Erythroblast (primary cell): ENCODE measurements around the gene SLC38A8.

Source experiments
- DNase-seq, 2 experiments: peaks; one replicate each; lab custom pipeline; 2025; lab: John Stamatoyannopoulos, UW
- GATA1 ChIP-seq: IDR thresholded peaks from 2 replicates; pipeline ENCODE4 v1.6.1; 2011; ENCODE audit warnings: low read depth, mild to moderate bottlenecking, control low read depth, low read length, moderate library complexity
- POLR2A ChIP-seq: IDR thresholded peaks from 2 replicates; pipeline ENCODE4 v1.6.1; 2011; ENCODE audit warnings: mild to moderate bottlenecking, low read length

The SLC38A8 gene

DNA sequence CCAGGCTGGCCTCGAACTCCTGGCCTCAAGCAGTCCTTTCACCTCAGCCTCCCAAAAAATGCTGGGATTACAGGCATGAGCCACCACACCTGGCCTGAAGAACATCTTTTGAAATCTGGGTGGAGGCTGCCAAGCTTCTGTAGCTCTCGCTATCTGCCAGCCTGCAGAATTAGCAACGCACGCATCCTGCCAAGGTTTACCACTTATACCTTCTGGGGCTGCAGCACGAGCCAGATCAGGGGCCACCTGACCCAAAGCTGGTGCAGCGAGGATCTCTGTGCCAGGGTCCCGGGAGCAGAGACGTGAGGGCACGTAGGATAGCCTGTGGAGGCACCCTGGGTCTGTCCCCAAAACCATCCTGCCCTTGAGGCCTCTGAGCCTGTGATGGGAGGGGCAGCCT is 22.2 kb downstream of the SLC38A8 start:
- no peak for DNase-seq
- TF ChIP-seq POLR2A (no peak), GATA1 (no peak)

DNA sequence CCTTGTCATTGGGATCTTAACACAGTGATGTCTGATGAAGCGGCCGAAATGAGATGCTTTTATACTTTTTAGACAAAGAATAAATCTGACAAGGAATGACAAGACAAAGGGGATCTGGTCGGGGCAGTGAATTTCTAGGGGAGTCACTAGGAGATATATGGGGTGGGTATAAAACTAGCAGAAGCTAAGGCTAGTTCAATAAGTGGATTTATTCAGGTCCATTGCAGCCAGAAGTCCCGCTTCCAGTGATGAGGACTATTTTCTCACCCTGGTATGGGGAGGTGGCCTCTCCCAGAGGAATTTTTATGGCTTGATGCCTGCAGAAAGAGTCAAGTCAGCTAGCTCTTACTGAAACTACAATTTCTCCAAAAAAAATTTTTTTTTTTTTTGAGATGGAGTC is 23.9 kb downstream of the SLC38A8 start:
- no peak for DNase-seq

DNA sequence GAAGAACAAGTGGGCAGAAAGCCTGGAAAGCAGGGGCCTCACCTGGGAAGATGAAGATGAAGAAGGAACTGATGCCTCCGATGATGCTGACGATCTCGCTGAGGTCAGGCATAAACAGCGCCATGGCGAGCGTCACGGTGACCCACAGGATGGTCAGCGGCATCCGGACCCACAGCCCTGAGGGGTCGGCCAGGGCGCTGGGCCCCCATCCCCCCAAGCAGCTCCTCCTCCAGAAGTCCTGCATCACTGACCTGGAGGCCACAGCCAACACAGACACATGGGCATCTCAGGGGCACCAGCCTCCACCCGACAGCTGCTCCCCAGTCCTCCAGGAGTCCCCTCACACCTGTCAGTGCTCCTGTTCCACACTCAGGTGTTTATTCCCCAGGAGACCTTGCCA is 26.1 kb downstream of the SLC38A8 start:
- DNase-seq = no peak
- TF ChIP-seq GATA1 (no peak), POLR2A (no peak)

More for the DNA sequence above, 23.9 kb downstream of the SLC38A8 start:
- TF ChIP-seq GATA1 = no peak
- no peak for TF ChIP-seq POLR2A

DNA sequence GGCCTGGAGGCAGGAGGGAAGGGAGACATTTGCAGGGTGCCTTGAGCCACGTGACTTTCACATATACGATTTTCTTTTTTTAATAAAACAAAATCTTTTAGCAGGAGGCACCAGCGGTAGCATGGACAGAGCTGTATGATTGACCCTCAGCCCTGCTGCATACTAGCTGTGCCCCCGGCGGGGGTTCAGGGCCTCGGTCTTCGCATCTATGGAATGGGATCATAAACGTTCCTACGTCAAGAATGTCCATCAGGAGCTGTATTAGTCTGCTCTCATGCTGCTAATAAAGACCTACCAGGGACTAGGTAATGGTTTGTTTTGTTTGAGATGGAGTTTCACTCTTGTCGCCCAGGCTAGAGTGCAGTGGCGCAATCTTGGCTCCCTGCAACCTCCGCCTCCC is 27.2 kb downstream of the SLC38A8 start:
- no peak for DNase-seq

DNA sequence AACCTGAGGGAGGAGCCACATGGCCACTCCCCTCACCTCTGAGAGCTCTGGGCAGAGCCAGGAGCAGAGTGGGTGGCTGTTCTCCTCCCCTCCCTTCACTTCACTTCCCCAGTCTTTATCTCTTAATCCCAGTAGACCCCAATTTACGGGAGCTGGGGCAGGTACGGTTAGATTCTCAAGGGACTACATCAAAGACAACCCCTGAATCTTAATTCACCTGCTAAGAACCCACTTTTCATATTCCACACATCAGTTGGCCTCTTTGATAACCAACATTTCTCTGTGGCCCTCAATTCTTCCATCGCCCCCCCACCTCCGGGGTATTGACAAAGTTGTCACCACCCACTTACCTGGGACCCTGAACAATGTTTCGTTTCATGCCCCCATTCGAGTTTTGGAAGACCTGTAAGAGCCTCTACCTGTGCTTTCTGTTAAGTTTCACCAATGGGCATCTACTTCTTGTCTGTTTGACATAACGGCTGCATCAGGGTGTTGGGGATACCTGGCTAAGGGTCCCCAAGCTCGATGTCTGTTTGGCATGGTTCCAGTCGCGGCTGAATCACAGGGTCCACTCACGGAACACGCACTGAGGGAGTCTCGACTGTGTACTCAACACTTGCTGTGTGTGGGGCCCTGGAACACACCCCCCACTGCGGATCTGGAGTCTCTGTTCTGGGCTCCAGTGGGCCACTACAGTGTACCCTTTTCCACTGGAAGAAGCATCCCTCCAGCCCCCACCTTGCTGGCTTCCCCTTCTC is 27.8 kb downstream of the SLC38A8 start:
- DNase-seq = no peak
- TF ChIP-seq GATA1 (no peak), POLR2A (no peak)

More for the DNA sequence above, 27.2 kb downstream of the SLC38A8 start:
- TF ChIP-seq GATA1 (no peak), POLR2A (no peak)

DNA sequence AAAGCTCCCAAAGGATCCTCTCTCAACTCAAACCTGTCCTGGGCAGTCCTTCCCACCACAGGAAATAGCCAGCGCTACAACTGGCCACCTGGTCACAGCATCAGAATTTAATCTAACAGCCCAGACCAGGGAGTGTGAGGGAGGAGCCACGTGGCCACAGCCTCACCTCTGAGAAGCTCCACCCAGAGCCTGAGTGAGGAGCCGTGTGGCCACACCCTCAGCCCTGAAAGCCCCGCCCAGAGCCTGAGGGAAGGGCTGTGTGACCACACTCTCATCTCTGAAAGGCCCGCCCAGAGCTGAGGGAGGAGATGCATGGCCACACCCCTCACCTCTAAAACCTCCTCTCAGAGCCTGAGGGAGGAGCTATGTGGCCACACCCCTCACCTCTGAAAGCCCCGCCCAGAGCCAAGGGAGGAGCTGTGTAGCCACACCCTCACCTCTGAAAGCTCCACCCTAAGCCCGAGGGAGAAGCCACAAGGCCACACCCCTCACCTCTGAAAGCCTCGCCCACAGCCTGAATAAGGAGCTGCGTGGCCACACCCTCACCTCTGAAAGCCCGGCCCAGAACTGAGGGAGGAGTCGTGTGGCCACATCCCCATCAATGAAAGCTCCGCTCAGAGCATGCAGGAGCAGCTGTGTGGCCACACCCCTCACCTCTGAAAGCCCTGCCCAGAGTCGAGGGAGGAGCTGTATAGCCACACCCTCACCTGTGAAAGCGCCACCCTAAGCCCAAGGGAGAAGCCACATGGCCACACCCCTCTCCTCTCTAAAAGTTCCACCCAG is 28.6 kb downstream of the SLC38A8 start:
- DNase-seq = peak; percentile 82 to 86
- TF ChIP-seq GATA1 (no peak), POLR2A (no peak)

DNA sequence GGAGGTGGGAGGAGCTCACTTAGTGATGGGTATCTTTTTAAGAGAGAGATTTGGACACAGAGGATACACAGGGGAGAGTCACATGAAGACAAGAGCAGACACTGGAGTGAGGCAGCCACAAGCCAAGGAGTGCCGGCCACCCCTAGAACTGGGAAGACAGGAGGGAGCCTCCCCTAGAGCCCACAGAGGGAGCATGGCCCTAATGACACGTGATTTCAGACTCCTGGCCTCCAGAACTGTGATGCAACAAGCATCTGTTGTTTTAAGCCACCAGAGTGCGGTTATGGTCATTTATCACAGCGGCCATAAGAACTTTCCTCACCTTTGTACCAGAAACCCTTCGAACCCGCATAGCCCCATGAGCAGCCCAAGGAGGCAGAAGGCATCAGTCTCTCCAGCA is 33.3 kb downstream of the SLC38A8 start:
- no peak for DNase-seq
- TF ChIP-seq GATA1 (no peak), POLR2A (no peak)

DNA sequence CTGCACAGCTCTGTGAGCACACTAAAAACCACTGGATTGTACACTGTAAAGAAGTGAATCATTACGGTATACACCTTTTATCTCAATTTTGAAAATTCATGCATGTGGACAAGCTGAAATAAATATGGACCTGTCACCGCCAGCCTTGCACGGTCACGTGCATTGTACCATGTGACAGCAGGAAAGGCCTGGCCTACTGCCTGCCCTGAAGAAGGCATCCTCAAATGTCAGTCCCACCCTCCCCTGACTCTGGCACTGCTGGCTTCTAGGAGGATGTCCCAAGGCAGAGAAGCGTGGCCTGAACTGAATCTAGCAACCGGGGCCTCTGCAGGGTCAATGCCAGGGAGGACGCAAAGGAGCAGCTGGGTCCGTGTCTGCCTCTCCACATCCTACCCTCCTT is 34.6 kb downstream of the SLC38A8 start:
- no peak for DNase-seq
- TF ChIP-seq POLR2A (no peak), GATA1 (no peak)

DNA sequence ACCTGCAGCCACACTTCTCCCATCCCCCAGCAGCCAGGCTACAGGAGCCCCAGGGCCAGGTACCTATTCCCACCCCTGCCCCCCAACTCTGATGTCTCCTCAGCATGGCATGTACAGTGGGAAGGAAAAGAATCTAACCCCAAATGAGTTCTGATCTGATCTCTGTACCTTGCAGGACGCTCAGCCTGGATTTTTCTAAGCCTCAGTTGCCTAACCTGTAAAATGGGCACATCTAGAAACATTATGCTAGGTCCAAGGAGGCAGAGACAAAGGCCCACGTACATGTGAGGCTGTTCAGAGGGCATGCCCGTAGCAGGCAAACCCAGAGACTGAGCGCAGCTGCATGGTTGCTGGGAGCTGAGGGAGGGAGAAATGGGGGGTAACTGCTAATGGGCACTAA is 35.1 kb downstream of the SLC38A8 start:
- TF ChIP-seq POLR2A (no peak), GATA1 (no peak)
- DNase-seq = no peak

DNA sequence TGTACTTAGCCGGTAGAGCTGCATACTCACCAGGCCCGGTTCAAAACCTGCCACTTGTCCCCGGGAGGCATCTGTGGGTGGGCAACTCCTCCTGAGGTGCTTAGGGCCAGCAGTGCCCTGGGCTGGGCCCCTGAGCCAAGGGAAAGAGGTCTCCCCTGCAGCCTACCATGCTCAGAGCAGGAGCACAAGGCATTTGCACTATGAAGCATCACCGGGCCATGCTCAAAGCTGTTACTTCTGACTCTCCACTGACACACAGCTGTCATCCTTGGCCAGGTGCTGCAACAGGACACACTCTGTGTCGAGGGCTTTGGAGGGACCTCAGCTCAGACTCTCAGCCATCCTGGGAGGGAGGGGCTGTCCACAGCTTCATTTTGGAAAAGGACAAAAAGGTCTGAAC is 37.2 kb downstream of the SLC38A8 start:
- no peak for TF ChIP-seq GATA1
- TF ChIP-seq POLR2A = no peak

DNA sequence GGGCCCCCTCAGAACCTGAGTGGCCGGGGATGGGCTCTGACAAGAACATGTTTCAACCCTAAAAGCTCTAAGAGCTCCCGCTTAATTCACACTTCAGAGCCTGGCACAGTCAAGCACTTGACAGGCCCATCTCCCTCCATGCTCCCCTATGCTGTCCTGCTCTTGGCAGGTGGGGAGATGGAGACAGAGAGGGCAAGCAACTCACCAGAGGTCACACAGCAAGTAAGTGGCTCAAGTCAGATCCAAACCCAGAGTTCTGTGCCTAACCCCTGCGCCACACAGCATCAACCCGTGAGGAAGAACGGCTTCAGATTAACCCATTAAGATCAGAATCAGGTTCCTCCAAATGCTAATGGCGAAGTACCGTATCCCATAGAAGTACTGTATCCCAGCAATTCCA is 38.2 kb downstream of the SLC38A8 start:
- TF ChIP-seq POLR2A = no peak
- no peak for TF ChIP-seq GATA1
- DNase-seq = no peak

More for the DNA sequence above, 37.2 kb downstream of the SLC38A8 start:
- DNase-seq = no peak

DNA sequence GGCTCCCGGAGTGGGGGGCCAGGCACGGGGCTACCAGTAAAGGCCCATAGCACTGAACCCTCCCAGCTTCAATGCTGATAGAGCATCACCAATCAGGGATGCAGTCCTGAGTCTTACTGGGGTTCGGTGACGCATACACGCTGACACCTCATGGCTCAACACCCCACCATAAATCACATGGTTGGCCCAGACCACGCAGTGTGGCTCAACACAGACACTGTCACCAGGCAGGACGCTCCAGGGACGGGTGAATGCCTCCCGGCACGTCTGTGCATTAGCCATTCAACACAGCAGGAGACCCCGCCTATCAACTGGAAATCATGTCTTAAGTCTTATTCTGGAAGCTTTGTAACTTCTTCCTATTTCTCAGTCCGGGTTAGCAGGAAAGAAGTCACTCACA is 39.6 kb downstream of the SLC38A8 start:
- TF ChIP-seq GATA1 = no peak
- TF ChIP-seq POLR2A = no peak
- no peak for DNase-seq

DNA sequence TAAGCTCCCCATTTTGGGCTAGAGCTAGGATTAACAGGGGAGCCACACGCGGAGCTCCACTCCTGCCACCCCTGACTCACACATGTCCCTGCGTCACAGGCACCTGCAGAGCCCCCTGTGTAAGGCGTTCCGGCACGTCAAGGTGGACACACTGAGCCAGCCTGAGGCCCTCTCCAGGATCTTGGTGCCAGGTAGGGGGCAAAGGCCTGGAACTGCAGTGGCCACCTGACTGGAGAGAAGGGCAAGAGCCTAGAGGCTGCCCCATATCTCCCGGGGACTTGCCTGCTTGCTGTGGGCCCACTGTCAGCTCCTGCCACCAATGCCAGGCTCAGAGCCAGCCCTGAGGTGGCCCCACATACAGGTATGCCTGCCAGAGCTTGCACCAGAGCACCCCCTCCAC is 40.9 kb downstream of the SLC38A8 start:
- TF ChIP-seq GATA1 (no peak), POLR2A (no peak)
- no peak for DNase-seq

DNA sequence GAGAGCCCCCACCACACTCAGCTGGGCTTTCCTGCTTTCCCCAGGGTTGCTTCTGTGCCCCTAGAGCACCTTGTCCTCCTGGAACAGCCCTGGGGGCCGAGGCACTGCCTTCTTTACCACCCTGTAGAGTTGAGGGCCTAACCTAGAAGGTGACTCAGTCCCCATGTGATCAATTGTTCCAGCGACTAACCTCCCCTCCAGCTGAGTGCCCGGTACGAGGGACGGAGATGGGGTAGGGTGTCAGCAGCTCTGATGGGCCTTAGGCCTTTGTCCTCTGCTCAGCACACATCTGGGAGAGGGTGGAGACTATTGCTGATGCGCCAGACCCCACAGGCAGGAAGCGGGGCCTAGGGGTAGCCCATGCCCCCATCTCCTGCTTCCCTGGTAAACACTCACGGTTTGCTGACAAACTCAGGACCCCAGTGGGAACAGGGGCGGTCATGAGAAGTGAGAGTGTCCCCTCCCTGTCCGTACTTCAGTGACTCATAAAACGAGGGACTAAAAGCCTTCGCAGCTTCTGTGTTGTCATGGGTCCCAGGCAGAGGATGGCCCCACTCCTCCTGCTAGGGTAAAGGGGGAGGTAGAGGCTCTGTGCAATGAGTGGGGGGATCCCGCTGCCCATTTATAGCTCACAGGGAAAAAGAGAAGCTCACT is 41.5 kb downstream of the SLC38A8 start:
- DNase-seq = no peak
- TF ChIP-seq GATA1 = no peak
- TF ChIP-seq POLR2A = no peak
